ENCODE measurements around the gene PRDX5. TPM values are rescaled to one million over a fixed set of nuclear protein-coding genes. Genes with fewer than 3 reads are reported as not detected.
"Not testable (repeated sequence)": the region's sequence is repeated elsewhere in the genome, so short reads cannot be mapped to it uniquely, and the experiment has no call there.

The PRDX5 gene
- total RNA-seq, 1 donor from 2014 or later = 229 TPM

DNA sequence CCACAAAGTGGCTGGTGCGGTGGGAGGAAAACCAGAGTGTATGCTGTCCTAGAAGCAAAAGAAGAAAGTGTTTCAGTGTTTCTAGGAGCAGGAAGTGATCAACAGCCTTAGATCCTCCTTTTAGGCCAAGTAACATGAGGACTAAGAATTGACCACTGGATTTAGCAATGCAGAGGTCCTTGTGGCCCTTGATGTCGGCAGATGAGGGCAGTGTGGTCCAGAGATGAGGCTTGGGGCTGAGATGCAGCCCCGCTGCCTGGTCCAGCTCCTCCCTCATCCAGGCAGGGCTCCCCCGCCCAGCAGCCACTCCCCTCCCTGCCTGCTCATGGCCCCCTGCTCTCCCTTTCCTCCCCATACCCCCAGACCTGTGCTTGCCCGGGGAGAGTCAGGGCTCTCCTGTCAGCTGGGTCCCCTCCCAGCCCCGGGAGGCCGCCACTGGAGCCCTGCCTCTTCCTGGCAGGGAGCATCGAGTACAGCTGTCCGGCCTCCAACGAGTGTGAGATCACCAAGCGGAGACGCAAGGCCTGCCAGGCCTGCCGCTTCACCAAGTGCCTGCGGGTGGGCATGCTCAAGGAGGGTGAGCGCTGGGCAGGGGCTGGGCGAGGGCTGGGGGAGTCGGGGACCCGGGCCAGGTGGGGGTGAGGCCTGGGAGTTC lies 4.3 kb upstream of the PRDX5 start:
- H3K4me3 ChIP-seq = peak overlapping the region; percentile 22 to 29
- no peaks in the 10 kb centered on the region for H3K27me3 ChIP-seq
- intact Hi-C loops (cut with DNase I) = no loop called here
- peak in 1 of 2 donors; percentile 55 for TF ChIP-seq POLR2AphosphoS5 (IDR thresholded peaks at IDR 0.05; ENCODE audit: insufficient read depth in 1 of 2, low read depth in 1 of 2)
- no peak for TF ChIP-seq POLR2A (IDR thresholded peaks at IDR 0.05)
- TF ChIP-seq, protein P1, sequence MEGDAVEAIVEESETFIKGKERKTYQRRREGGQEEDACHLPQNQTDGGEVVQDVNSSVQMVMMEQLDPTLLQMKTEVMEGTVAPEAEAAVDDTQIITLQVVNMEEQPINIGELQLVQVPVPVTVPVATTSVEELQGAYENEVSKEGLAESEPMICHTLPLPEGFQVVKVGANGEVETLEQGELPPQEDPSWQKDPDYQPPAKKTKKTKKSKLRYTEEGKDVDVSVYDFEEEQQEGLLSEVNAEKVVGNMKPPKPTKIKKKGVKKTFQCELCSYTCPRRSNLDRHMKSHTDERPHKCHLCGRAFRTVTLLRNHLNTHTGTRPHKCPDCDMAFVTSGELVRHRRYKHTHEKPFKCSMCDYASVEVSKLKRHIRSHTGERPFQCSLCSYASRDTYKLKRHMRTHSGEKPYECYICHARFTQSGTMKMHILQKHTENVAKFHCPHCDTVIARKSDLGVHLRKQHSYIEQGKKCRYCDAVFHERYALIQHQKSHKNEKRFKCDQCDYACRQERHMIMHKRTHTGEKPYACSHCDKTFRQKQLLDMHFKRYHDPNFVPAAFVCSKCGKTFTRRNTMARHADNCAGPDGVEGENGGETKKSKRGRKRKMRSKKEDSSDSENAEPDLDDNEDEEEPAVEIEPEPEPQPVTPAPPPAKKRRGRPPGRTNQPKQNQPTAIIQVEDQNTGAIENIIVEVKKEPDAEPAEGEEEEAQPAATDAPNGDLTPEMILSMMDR (IDR thresholded peaks at IDR 0.05) = no peak
- peaks cover 0 to 21% of the 10 kb centered on the region in 2 donors for H3K36me3 ChIP-seq
- H3K4me1 ChIP-seq = peaks cover 33% of the 10 kb centered on the region
- no peak for DNase-seq (ENCODE audit: extremely low spot score in 2 of 2)
- peak overlapping the region; percentile 72 for H3K27ac ChIP-seq
- H3K9me3 ChIP-seq = no peaks in the 10 kb centered on the region

DNA sequence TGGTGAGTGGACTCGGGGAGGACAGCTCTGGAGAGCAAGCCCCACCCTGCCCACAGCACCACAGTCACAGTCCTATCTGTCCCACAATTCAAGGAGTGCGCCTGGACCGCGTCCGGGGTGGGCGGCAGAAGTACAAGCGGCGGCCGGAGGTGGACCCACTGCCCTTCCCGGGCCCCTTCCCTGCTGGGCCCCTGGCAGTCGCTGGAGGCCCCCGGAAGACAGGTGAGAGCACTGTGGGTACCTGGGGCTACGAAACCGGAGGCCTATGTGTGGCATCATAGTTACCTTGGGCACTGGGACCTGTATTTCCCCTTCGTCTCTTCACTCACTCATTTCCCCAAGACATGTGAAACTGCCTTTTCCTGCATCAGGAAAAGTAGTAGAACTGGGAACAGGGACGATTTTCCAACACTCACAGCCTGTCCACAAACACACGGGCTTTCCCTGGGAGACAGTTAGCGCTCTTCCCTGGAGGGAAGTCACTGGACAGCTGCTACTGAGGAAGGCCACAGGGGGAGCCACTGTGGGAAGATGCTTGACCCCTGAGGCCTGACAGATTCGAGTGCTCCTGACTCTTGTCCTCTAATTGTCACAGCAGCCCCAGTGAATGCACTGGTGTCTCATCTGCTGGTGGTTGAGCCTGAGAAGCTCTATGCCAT lies 3.6 kb upstream of the PRDX5 start:
- peak overlapping the region; percentile 72 for H3K27ac ChIP-seq
- intact Hi-C loops (cut with DNase I) = no loop called here
- DNase-seq (ENCODE audit: extremely low spot score in 2 of 2) = no peak
- TF ChIP-seq, protein P1 (IDR thresholded peaks at IDR 0.05) = no peak
- TF ChIP-seq POLR2AphosphoS5 (IDR thresholded peaks at IDR 0.05; ENCODE audit: insufficient read depth in 1 of 2, low read depth in 1 of 2) (no peak), POLR2A (IDR thresholded peaks at IDR 0.05) (no peak)
- H3K36me3 ChIP-seq = peaks cover 0 to 21% of the 10 kb centered on the region in 2 donors
- no peaks in the 10 kb centered on the region for H3K27me3 ChIP-seq
- H3K4me1 ChIP-seq = peaks cover 40% of the 10 kb centered on the region
- H3K4me3 ChIP-seq = peak overlapping the region; percentile 22 to 29
- H3K9me3 ChIP-seq = no peaks in the 10 kb centered on the region

DNA sequence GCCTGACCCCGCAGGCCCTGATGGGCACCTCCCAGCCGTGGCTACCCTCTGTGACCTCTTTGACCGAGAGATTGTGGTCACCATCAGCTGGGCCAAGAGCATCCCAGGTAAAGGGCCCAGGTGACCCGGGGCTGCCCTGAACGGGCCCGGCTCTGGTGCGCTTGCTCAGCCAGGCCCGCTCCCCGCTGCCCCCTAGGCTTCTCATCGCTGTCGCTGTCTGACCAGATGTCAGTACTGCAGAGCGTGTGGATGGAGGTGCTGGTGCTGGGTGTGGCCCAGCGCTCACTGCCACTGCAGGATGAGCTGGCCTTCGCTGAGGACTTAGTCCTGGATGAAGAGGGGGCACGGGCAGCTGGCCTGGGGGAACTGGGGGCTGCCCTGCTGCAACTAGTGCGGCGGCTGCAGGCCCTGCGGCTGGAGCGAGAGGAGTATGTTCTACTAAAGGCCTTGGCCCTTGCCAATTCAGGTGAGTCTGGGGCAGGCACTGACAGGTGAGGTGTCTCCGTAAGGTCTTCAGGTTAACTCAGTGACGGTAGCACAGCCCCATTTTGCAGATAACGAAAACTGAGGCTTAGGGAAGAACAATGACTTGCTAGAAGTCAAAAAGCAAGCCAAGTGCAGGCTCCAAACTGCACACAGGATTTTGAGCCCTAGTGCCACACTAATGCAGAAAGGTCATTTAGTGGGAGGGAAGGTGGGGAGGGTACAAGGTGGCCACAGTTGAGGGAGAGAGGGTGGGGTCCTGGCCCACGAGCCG lies 2.9 kb upstream of the PRDX5 start:
- intact Hi-C loops (cut with DNase I) = loop anchor here (5.0 kb wide), 1 partner anchor 37 kb away; no protein-coding TSS in a partner anchor
- H3K27ac ChIP-seq = peak overlapping the region; percentile 72
- peaks cover 0 to 21% of the 10 kb centered on the region in 2 donors for H3K36me3 ChIP-seq
- TF ChIP-seq, protein P1 (IDR thresholded peaks at IDR 0.05) = no peak
- no peak for TF ChIP-seq POLR2AphosphoS5 (IDR thresholded peaks at IDR 0.05; ENCODE audit: insufficient read depth in 1 of 2, low read depth in 1 of 2)
- no peaks in the 10 kb centered on the region for H3K27me3 ChIP-seq
- H3K4me1 ChIP-seq = peaks cover 47% of the 10 kb centered on the region
- DNase-seq (ENCODE audit: extremely low spot score in 2 of 2) = no peak
- H3K4me3 ChIP-seq = no peak overlapping the region
- H3K9me3 ChIP-seq = no peaks in the 10 kb centered on the region

DNA sequence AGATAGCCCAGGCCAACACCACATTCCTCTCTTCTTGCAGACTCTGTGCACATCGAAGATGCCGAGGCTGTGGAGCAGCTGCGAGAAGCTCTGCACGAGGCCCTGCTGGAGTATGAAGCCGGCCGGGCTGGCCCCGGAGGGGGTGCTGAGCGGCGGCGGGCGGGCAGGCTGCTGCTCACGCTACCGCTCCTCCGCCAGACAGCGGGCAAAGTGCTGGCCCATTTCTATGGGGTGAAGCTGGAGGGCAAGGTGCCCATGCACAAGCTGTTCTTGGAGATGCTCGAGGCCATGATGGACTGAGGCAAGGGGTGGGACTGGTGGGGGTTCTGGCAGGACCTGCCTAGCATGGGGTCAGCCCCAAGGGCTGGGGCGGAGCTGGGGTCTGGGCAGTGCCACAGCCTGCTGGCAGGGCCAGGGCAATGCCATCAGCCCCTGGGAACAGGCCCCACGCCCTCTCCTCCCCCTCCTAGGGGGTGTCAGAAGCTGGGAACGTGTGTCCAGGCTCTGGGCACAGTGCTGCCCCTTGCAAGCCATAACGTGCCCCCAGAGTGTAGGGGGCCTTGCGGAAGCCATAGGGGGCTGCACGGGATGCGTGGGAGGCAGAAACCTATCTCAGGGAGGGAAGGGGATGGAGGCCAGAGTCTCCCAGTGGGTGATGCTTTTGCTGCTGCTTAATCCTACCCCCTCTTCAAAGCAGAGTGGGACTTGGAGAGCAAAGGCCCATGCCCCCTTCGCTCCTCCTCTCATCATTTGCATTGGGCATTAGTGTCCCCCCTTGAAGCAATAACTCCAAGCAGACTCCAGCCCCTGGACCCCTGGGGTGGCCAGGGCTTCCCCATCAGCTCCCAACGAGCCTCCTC lies 2.0 kb upstream of the PRDX5 start:
- H3K9me3 ChIP-seq; H3K4me3 ChIP-seq; DNase-seq (ENCODE audit: extremely low spot score in 2 of 2); H3K27ac ChIP-seq; H3K27me3 ChIP-seq: not testable (repeated sequence)
- peaks cover 52% of the 10 kb centered on the region for H3K4me1 ChIP-seq
- intact Hi-C loops (cut with DNase I) = loop anchor here (2.0 to 5.0 kb wide), 2 partner anchors 36 to 75 kb away; partner anchors contain the start of gene FKBP2
- H3K36me3 ChIP-seq = peaks cover 0 to 25% of the 10 kb centered on the region in 2 donors
